ENCODE data around the gene MOGAT1. TPM values are rescaled to one million over a fixed set of nuclear protein-coding genes. Genes with fewer than 3 reads are reported as not detected.

MOGAT1 gene
- total and polyA plus RNA-seq, 4 donors, result 0.30 to 5.5 (median 5.1) TPM; not detected in 1

GRCh38 chr2:222701721-222702131 lies 30.3 kb downstream of the MOGAT1 start:
- Histone ChIP-seq H3K9ac (ENCODE audit: low read depth in 1 of 2, low read length in 2 of 2) (no peak overlapping the region), H3K27me3 (ENCODE audit: control insufficient read depth in 4 of 4, insufficient read depth in 4 of 4, low read length in 3 of 4) (no peaks in the 10 kb centered on the region), H3K36me3 (ENCODE audit: control insufficient read depth in 4 of 4, insufficient read depth in 3 of 4, low read depth in 1 of 4, low read length in 3 of 4) (peaks cover 0 to 8% (median 3%) of the 10 kb centered on the region in 4 donors), H3K27ac (ENCODE audit: low read depth in 1 of 2, low read length in 2 of 2) (no peak overlapping the region), H3K4me1 (ENCODE audit: control insufficient read depth in 4 of 4, insufficient read depth in 4 of 4, low read length in 3 of 4) (no peaks in the 10 kb centered on the region), H3K9me3 (ENCODE audit: control insufficient read depth in 4 of 4, low read length in 3 of 4) (no peaks in the 10 kb centered on the region), H3K4me3 (ENCODE audit: low read depth in 1 of 3, low read length in 3 of 3) (no peak overlapping the region)
- no peak for TF ChIP-seq HNF4A (conservative IDR thresholded peaks at IDR 0.05)
- TF ChIP-seq RAD21 (IDR thresholded peaks at IDR 0.05), result no peak
- no peak for TF ChIP-seq GABPA (IDR thresholded peaks at IDR 0.05 in 1 of 2, conservative IDR thresholded peaks at IDR 0.05 in 1 of 2)
- TF ChIP-seq FOXA2 (IDR thresholded peaks at IDR 0.05), result no peak
- 70% methylated on average over 5 of the region's 5 CpGs for WGBS
- no peak for DNase-seq (ENCODE audit: low spot score)

GRCh38 chr2:222703091-222703490 lies 31.6 kb downstream of the MOGAT1 start:
- H3K27ac ChIP-seq (ENCODE audit: low read depth in 1 of 2, low read length in 2 of 2), result no peak overlapping the region
- H3K27me3 ChIP-seq (ENCODE audit: control insufficient read depth in 4 of 4, insufficient read depth in 4 of 4, low read length in 3 of 4), result no peaks in the 10 kb centered on the region
- H3K36me3 ChIP-seq (ENCODE audit: control insufficient read depth in 4 of 4, insufficient read depth in 3 of 4, low read depth in 1 of 4, low read length in 3 of 4), result peaks cover 0 to 1% (median 0%) of the 10 kb centered on the region in 4 donors
- no peak overlapping the region for H3K9ac ChIP-seq (ENCODE audit: low read depth in 1 of 2, low read length in 2 of 2)
- 73% methylated on average over 2 of the region's 2 CpGs for WGBS
- no peak for DNase-seq (ENCODE audit: low spot score)
- peaks cover 0 to 3% (median 2%) of the 10 kb centered on the region in 4 donors for H3K4me1 ChIP-seq (ENCODE audit: control insufficient read depth in 4 of 4, insufficient read depth in 4 of 4, low read length in 3 of 4)
- H3K9me3 ChIP-seq (ENCODE audit: control insufficient read depth in 4 of 4, low read length in 3 of 4), result no peaks in the 10 kb centered on the region
- TF ChIP-seq, protein P1, sequence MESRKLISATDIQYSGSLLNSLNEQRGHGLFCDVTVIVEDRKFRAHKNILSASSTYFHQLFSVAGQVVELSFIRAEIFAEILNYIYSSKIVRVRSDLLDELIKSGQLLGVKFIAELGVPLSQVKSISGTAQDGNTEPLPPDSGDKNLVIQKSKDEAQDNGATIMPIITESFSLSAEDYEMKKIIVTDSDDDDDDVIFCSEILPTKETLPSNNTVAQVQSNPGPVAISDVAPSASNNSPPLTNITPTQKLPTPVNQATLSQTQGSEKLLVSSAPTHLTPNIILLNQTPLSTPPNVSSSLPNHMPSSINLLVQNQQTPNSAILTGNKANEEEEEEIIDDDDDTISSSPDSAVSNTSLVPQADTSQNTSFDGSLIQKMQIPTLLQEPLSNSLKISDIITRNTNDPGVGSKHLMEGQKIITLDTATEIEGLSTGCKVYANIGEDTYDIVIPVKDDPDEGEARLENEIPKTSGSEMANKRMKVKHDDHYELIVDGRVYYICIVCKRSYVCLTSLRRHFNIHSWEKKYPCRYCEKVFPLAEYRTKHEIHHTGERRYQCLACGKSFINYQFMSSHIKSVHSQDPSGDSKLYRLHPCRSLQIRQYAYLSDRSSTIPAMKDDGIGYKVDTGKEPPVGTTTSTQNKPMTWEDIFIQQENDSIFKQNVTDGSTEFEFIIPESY (IDR thresholded peaks at IDR 0.05), result no peak
- TF ChIP-seq FOXA1 (IDR thresholded peaks at IDR 0.05) (no peak), HNF4G (IDR thresholded peaks at IDR 0.05) (no peak), CTCF (IDR thresholded peaks at IDR 0.05; ENCODE audit: low read depth, low read length, missing input control) (no peak), RXRA (IDR thresholded peaks at IDR 0.05) (no peak), NR2F2 (IDR thresholded peaks at IDR 0.05) (no peak), ATF3 (IDR thresholded peaks at IDR 0.05) (no peak), TAF1 (conservative IDR thresholded peaks at IDR 0.05) (no peak), GABPA (IDR thresholded peaks at IDR 0.05 in 1 of 2, conservative IDR thresholded peaks at IDR 0.05 in 1 of 2) (no peak), RAD21 (IDR thresholded peaks at IDR 0.05) (no peak), JUND (IDR thresholded peaks at IDR 0.05) (no peak), FOXA2 (IDR thresholded peaks at IDR 0.05) (no peak), SP1 (IDR thresholded peaks at IDR 0.05) (no peak), HNF4A (conservative IDR thresholded peaks at IDR 0.05) (no peak)
- no peak overlapping the region for H3K4me3 ChIP-seq (ENCODE audit: low read depth in 1 of 3, low read length in 3 of 3)

DNA sequence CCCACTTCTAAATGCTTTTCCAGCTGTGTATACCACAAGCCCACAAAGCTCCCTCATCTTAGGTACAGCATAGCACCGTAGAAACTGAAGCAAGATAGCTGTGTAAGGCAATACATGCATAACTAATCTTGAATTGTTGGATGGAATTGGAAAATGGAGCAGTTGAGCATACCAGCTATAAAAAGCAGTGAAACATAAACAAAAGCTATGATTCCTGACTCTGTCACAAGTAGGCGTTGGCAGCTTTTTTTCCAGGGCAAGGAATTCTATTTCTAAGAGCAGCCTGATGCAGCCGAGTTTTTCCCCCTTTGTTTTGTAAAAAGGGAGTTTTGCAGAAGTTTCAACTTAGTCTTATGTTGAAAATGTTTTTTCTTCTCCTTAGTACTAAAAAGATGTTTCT lies 32.4 kb downstream of the MOGAT1 start:
- no peaks in the 10 kb centered on the region for H3K36me3 ChIP-seq (ENCODE audit: control insufficient read depth in 4 of 4, insufficient read depth in 3 of 4, low read depth in 1 of 4, low read length in 3 of 4)
- H3K27ac ChIP-seq (ENCODE audit: low read depth in 1 of 2, low read length in 2 of 2), result no peak overlapping the region
- no peak overlapping the region for H3K9ac ChIP-seq (ENCODE audit: low read depth in 1 of 2, low read length in 2 of 2)

More for the DNA sequence above, 32.4 kb downstream of the MOGAT1 start:
- WGBS, result 79% methylated on average over 3 of the region's 3 CpGs
- Histone ChIP-seq H3K27me3 (ENCODE audit: control insufficient read depth in 4 of 4, insufficient read depth in 4 of 4, low read length in 3 of 4) (no peaks in the 10 kb centered on the region), H3K4me3 (ENCODE audit: low read depth in 1 of 3, low read length in 3 of 3) (no peak overlapping the region), H3K4me1 (ENCODE audit: control insufficient read depth in 4 of 4, insufficient read depth in 4 of 4, low read length in 3 of 4) (peaks cover 0 to 6% (median 2%) of the 10 kb centered on the region in 4 donors), H3K9me3 (ENCODE audit: control insufficient read depth in 4 of 4, low read length in 3 of 4) (no peaks in the 10 kb centered on the region)
- no peak for DNase-seq (ENCODE audit: low spot score)
- TF ChIP-seq CTCF (IDR thresholded peaks at IDR 0.05; ENCODE audit: low read depth, low read length, missing input control), result no peak
- no peak for TF ChIP-seq FOXA2 (IDR thresholded peaks at IDR 0.05)
- no peak for TF ChIP-seq ATF3 (IDR thresholded peaks at IDR 0.05)
- TF ChIP-seq MAX (IDR thresholded peaks at IDR 0.05), result no peak

All from liver (tissue), 9 donors.